Upper lobe of left lung (tissue), 4 donors: ENCODE measurements around the gene MAB21L3.

Experiments
- CTCF ChIP-seq, 6 experiments: fragments of 450-650 bp in 4 of 6; fragments of 200-600 bp in 2 of 6; sonication (generic) in 2 of 6; IDR thresholded peaks; one replicate each; pipeline ENCODE4 v1.5.1; 2016 to 2019; ENCODE audit warnings: antibody characterized with exemption in 6 of 6
- EP300 ChIP-seq, 4 donors: sonication (generic); formaldehyde crosslinking; IDR thresholded peaks; one replicate each; pipeline ENCODE4 v1.5.1; 2017; ENCODE audit warnings: antibody characterized with exemption in 4 of 4, control low read depth in 2 of 4
- POLR2A ChIP-seq, 4 donors: fragments of 450-650 bp; IDR thresholded peaks; one replicate each; pipeline ENCODE4 v1.5.1; 2016 to 2017; ENCODE audit warnings: antibody characterized with exemption in 4 of 4, mild to moderate bottlenecking in 2 of 4
- POLR2AphosphoS5 ChIP-seq, 2 donors: sonication (generic); formaldehyde crosslinking; IDR thresholded peaks; one replicate each; pipeline ENCODE4 v1.5.1; 2017; ENCODE audit warnings: antibody characterized with exemption in 2 of 2

- TF ChIP-seq CTCF (IDR thresholded peaks at IDR 0.05) (no peak), POLR2A (IDR thresholded peaks at IDR 0.05) (no peak), EP300 (IDR thresholded peaks at IDR 0.05) (no peak), POLR2AphosphoS5 (IDR thresholded peaks at IDR 0.05) (no peak)
These were observed 8.7 kb downstream of the MAB21L3 start for GRCh38 chr1:116119876-116120275.
